ENCODE data around the gene EZH2.

DNA sequence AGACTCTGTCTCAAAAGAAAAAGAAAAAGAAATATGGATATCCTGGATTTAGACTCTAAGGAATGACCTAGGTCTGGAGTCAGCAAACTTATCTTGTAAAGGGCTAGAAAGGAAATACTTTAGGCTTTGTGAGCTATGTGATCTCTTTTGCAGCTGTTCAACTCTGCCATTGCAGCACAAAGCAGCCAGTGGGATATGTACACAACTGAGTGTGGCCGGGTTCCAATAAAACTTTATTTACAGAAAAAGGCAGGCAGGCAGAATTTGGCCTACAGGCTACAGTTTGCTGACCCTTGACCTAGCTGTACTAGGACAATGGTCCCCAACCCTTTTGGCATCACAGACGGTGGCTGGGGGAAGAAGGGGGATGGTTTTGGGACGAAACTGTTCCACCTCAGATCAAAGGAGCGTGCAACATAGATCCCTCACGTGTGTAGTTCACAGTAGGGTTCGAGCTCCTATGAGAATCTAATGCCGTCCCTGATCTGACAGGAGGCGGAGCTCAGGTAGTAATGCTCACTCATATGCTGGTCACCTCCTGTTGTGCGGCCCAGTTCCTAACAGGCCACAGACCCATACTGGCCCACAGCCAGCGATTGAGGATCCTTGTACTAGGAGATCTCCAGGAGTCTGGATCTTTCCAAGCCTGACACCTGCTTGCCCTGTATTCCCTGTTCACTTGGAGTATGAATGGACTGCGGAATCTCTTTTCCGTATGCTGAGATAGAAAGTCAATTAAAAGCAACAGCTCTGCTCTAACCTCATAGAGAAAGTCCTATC, 122.4 kb downstream of the EZH2 start:
- TF ChIP-seq CTCF (IDR thresholded peaks at IDR 0.05; ENCODE audit: low read depth, low read length, missing input control) (no peak), RAD21 (IDR thresholded peaks at IDR 0.05) (no peak), SP1 (IDR thresholded peaks at IDR 0.05) (no peak), TAF1 (conservative IDR thresholded peaks at IDR 0.05) (no peak), ATF3 (IDR thresholded peaks at IDR 0.05) (no peak)
- TF ChIP-seq, protein P1, sequence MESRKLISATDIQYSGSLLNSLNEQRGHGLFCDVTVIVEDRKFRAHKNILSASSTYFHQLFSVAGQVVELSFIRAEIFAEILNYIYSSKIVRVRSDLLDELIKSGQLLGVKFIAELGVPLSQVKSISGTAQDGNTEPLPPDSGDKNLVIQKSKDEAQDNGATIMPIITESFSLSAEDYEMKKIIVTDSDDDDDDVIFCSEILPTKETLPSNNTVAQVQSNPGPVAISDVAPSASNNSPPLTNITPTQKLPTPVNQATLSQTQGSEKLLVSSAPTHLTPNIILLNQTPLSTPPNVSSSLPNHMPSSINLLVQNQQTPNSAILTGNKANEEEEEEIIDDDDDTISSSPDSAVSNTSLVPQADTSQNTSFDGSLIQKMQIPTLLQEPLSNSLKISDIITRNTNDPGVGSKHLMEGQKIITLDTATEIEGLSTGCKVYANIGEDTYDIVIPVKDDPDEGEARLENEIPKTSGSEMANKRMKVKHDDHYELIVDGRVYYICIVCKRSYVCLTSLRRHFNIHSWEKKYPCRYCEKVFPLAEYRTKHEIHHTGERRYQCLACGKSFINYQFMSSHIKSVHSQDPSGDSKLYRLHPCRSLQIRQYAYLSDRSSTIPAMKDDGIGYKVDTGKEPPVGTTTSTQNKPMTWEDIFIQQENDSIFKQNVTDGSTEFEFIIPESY (IDR thresholded peaks at IDR 0.05): no peak
- TF ChIP-seq, protein P2, sequence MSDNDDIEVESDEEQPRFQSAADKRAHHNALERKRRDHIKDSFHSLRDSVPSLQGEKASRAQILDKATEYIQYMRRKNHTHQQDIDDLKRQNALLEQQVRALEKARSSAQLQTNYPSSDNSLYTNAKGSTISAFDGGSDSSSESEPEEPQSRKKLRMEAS (IDR thresholded peaks at IDR 0.05): no peak
- TF ChIP-seq, protein P3, sequence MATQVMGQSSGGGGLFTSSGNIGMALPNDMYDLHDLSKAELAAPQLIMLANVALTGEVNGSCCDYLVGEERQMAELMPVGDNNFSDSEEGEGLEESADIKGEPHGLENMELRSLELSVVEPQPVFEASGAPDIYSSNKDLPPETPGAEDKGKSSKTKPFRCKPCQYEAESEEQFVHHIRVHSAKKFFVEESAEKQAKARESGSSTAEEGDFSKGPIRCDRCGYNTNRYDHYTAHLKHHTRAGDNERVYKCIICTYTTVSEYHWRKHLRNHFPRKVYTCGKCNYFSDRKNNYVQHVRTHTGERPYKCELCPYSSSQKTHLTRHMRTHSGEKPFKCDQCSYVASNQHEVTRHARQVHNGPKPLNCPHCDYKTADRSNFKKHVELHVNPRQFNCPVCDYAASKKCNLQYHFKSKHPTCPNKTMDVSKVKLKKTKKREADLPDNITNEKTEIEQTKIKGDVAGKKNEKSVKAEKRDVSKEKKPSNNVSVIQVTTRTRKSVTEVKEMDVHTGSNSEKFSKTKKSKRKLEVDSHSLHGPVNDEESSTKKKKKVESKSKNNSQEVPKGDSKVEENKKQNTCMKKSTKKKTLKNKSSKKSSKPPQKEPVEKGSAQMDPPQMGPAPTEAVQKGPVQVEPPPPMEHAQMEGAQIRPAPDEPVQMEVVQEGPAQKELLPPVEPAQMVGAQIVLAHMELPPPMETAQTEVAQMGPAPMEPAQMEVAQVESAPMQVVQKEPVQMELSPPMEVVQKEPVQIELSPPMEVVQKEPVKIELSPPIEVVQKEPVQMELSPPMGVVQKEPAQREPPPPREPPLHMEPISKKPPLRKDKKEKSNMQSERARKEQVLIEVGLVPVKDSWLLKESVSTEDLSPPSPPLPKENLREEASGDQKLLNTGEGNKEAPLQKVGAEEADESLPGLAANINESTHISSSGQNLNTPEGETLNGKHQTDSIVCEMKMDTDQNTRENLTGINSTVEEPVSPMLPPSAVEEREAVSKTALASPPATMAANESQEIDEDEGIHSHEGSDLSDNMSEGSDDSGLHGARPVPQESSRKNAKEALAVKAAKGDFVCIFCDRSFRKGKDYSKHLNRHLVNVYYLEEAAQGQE (IDR thresholded peaks at IDR 0.05): no peak

Data from liver (tissue), 3 donors.